ENCODE results near the gene CMA1.
A peak's percentile ranks its signal among the peaks of the same experiment; 100 is the strongest.

The CMA1 gene

DNA sequence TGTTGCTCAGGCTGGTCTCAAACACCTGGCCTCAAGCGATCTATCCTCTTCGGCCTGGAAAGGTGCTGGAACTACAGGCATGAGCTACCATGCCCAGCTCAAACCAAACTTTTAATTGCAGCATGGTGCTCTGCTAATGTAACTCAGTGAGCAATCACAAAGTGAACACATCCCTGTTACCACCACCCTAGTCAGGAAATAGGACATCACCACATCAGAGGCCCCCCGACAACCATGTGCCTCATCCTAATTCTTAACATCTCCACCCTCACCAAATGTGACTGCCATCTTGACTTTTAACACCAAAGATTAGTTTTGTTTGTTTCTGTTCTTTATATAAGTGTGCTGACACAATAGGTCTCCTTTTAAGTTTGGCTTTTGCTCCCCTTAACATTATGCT lies 42.7 kb downstream of the CMA1 start:
- no peak for DNase-seq

DNA sequence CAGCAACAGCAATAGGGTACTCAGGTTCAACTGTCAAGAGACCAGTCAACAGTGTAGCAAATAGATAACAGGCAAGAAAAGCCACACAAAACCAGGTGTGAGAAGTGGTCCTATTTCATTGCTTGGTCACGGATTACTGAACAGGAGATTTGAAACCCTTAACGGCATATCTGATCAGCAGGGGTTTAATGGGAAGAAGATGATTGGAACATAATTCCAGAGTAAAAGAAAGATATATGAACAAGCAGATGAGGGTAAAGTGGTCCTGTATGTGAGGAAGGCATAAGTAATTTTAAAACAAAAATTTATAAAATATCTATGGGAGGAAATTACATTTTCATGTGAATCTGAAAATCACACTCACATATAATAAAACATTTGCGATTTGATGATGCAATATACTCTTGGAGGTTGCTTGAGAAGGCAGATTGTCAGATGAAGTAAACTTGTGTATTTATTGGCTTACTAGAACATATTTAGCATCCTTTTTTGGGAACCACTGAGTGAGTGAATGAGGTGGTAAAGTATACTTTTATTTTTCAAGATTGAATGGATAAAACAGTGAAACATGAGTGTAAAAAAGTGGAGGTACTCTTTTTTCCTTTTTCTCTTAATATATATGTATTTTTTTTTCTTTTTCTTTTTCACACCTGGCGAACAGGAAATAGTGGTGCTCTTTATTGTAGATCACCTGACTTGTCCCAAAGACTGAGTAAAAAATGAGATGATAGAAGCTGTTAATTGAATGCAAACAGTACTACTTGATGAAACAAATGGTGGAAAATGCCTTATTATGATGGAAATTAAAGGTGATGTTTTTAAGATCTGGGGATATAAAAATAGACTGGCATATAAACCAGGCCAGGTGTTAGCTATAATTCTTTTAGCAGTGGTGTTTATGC lies 43.9 kb downstream of the CMA1 start:
- no peak for DNase-seq

GRCh38 chr14:24463017-24463883 lies 44.8 kb downstream of the CMA1 start:
- peak in 1 of 2 experiments; percentile 47 for DNase-seq

DNA sequence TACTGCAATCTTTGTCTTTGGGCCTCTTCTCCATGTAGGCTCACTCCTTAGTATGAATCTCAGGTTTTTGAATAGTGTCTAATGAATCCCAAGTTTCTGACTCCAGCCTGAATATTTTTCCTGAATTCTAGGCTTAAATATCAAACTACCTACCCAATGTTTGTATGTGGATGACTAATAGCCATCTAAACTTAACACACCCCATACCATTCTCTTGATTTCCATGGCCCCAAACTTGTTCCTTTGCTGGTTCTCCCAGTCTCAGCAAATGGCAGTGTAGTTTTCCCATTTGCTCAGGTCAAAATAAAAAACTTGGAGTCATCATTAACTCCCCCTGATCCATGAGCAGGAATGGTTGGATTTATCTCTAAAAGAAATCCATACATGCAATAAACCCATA lies 46.7 kb downstream of the CMA1 start:
- no peak for DNase-seq

DNA sequence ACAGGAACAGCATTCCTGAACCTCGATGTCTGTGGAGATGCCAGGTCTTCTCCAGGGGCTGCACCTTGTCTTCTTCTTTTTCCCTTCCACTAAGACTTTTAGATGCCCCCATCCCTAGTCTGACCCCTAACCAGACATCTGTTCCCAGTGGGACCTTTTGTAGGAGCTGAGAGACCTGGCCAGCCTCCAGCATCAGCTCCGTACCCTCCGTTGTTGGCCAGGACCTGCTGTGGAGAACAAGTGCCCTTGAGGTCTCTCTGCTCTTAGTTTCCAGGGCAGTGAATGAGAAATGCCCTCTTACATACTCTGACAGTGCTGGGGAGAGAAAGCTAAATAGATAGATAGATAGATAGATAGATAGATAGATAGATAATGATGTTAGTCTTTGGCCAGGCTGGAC lies 48.7 kb downstream of the CMA1 start:
- DNase-seq, result no peak

DNA sequence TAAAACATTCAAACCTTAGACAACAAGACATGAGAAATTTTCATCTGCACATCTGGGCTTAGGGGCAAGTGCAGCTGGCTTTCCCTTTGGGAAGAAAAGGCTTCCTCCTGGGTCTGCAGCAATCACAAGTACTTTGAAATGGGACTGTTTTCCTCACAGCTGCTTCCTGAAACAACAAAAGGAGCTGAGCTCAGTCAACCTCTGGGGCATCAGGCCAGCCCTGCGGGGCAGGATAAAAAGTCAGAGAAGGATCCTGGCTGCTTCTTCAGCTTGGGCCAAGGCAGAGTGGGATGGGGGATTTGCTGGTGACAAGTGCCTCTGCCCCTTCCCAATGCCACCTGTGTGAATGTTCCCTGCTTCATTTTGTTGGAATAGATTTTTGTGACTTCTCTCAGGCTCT lies 49.3 kb downstream of the CMA1 start:
- no peak for DNase-seq

DNA sequence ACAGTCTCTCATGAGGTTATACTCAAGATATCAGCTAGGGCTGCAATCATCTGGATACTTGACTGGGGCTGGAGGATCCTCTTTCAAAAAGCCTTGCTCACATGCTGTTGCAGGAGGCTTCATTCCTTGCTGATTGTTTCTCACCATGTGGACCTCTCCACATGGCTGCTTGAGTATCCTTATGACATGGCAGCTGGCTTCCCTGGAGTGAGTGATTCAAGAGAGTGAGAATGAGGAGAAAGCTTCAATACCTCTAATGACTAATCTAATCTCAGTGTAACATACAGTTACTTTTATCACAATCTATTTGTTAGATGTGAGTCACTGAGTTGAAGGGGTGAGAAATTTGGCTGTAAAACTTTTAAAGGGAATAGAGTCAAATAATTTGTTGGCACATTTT lies 51.1 kb downstream of the CMA1 start:
- no peak for DNase-seq
